Measurements from ENCODE around the gene XPO1.
"Not testable (repeated sequence)": the region's sequence is repeated elsewhere in the genome, so short reads cannot be mapped to it uniquely, and the experiment has no call there.

The XPO1 gene, protein sequence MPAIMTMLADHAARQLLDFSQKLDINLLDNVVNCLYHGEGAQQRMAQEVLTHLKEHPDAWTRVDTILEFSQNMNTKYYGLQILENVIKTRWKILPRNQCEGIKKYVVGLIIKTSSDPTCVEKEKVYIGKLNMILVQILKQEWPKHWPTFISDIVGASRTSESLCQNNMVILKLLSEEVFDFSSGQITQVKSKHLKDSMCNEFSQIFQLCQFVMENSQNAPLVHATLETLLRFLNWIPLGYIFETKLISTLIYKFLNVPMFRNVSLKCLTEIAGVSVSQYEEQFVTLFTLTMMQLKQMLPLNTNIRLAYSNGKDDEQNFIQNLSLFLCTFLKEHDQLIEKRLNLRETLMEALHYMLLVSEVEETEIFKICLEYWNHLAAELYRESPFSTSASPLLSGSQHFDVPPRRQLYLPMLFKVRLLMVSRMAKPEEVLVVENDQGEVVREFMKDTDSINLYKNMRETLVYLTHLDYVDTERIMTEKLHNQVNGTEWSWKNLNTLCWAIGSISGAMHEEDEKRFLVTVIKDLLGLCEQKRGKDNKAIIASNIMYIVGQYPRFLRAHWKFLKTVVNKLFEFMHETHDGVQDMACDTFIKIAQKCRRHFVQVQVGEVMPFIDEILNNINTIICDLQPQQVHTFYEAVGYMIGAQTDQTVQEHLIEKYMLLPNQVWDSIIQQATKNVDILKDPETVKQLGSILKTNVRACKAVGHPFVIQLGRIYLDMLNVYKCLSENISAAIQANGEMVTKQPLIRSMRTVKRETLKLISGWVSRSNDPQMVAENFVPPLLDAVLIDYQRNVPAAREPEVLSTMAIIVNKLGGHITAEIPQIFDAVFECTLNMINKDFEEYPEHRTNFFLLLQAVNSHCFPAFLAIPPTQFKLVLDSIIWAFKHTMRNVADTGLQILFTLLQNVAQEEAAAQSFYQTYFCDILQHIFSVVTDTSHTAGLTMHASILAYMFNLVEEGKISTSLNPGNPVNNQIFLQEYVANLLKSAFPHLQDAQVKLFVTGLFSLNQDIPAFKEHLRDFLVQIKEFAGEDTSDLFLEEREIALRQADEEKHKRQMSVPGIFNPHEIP (N-terminal part only)

DNA sequence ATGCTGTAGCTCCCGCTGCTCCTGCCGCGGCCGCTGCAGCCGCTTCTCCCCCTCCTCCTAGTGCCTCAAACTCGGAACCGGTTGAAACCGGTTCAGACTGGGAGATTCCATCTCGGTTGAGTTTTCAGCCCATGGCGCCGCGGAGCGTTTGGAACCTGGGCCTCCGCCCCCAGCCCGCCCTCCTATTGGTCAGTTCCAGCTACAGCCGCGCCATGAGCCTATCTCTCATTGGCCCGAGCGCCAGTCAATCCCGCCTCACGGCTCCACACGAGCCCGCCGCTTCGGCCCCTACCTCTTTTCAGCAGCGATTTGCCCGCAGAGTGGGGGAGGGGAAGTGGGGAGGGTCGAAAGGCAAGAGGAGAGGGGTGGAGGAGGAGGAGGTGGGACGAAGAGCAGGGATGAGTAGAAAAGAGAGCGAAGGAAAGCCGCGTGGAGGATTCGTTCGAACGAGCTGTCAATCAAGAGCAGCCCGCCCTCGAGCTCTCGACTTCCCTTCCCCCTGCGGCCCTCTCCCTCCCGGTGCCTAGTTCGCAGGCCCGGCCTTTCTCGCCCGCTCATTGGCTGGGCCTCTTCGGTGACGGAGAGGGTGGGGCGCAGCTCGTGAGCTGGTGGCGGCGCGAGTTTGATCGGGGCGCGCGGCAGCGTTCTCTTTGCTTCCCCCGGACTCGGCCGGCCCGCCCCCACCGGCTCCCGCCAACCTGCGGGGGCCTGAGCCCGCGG, at the start of gene XPO1:
XPO1 (minus strand) TSS at position 157 of the 720 bp plus-strand sequence. CDS start 4,459 bp downstream, outside the sequence.
- peak; percentile 97 to 99 for DNase-seq (ENCODE audit: low read depth in 1 of 2, low spot score in 1 of 2)

DNA sequence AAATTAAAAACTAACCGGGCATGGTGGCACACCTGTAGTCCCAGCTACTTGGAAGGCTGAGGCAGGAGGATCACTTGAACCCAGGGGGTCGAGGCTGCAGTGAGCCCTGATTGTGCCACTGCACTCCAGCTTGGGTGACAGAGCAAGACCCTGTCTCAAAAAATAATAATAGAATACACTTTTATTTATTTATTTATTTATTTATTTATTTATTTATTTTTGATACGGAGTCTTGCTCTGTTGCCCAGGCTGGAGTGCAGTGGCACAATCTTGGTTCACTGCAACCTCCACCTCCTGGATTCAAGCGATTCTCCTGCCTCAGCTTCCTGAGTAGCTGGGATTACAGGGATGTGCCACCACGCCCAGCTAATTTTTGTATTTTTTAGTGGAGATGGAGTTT, 48.8 kb upstream of the XPO1 start:
- DNase-seq (ENCODE audit: low read depth in 1 of 2, low spot score in 1 of 2): not testable (repeated sequence)

DNA sequence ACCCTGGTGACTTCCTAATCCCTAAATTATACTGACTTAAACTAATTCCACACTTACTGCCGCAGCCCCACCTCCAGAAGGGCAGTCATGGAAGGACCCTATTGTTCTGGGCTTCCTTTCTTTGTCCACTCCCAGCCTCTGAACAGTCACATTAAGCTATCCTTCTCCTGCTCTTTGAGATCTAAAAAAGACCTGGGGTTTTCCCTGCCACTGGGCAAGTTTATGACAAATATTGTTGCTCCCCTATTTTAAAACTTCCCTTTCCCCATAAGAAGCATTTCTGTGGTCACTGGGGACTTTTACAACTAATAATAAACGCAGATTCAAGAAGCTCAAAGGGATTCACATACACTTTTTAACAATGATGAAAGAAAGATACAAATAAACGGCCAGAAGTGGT, 47.2 kb upstream of the XPO1 start:
- DNase-seq (ENCODE audit: low read depth in 1 of 2, low spot score in 1 of 2): no peak

GRCh38 chr2:61584368-61584767, 46.2 kb upstream of the XPO1 start:
- DNase-seq (ENCODE audit: low read depth in 1 of 2, low spot score in 1 of 2): not testable (repeated sequence)

- no peak for DNase-seq (ENCODE audit: low read depth in 1 of 2, low spot score in 1 of 2)
These were observed 44.0 kb upstream of the XPO1 start for GRCh38 chr2:61582165-61582564.

- DNase-seq (ENCODE audit: low read depth in 1 of 2, low spot score in 1 of 2): no peak
These were observed 43.6 kb upstream of the XPO1 start for GRCh38 chr2:61581716-61582115.

DNA sequence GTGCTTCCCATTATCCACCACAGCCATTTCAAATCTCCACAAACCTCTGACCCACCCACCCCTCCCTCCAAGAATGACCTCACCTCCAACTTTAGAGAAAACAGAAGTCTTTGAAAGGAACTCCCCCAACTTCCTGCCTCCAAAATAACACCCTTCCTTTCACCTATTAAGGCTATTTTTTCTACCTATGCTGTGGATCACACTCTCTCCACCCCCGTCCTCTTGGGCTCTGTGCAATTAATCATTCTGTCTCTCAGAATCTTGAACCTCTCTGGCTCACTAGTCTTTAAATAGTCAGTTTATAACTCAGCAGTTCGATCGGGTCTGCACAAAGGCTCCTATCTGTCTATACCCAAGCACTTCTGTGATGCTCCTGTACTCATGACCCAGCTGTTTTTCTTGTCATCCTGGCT, 37.3 kb upstream of the XPO1 start:
- DNase-seq (ENCODE audit: low read depth in 1 of 2, low spot score in 1 of 2): no peak

GRCh38 chr2:61566566-61566965, 28.4 kb upstream of the XPO1 start:
- no peak for DNase-seq (ENCODE audit: low read depth in 1 of 2, low spot score in 1 of 2)

DNA sequence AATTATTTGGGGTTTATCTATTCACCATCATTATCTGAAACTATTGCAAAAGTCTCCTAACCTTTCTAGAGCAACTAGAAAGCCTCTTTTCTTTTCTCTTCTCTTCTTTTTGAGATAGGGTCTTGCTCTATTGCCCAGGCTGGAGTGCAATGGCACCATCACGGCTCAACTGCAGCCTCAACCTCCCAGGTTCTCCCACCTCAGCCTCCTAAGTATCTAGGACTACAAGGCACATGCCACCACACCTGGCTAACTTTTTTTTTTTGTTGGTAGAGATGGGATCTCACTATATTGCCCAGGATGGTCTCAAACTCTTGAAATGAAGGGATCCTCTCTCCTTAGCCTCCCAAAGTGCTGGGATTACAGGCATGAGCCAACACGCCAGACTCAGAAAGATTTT, 24.5 kb upstream of the XPO1 start:
- DNase-seq (ENCODE audit: low read depth in 1 of 2, low spot score in 1 of 2): no peak

GRCh38 chr2:61558160-61558559, 20.0 kb upstream of the XPO1 start:
- no peak for DNase-seq (ENCODE audit: low read depth in 1 of 2, low spot score in 1 of 2)

GRCh38 chr2:61557381-61557780, 19.2 kb upstream of the XPO1 start:
- no peak for DNase-seq (ENCODE audit: low read depth in 1 of 2, low spot score in 1 of 2)

DNA sequence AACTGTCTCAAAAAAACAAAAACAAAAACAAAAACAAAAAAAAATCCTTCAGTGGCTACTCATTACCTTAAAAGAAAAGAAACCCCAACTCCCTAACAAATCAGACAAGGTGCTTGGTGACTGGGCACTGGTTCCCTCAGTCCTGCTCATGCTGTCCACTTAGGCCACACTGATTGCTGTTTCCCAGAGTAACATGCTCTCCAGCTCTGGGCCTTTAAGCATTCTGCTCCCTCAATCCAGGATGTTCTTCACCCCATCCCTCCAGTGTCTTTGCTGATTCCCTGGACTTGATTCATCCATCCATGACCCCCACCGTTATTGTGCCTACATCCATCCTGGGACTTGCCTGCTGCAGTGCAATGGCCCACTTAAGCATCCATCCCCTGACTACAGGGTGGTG, 16.4 kb upstream of the XPO1 start:
- no peak for DNase-seq (ENCODE audit: low read depth in 1 of 2, low spot score in 1 of 2)

DNA sequence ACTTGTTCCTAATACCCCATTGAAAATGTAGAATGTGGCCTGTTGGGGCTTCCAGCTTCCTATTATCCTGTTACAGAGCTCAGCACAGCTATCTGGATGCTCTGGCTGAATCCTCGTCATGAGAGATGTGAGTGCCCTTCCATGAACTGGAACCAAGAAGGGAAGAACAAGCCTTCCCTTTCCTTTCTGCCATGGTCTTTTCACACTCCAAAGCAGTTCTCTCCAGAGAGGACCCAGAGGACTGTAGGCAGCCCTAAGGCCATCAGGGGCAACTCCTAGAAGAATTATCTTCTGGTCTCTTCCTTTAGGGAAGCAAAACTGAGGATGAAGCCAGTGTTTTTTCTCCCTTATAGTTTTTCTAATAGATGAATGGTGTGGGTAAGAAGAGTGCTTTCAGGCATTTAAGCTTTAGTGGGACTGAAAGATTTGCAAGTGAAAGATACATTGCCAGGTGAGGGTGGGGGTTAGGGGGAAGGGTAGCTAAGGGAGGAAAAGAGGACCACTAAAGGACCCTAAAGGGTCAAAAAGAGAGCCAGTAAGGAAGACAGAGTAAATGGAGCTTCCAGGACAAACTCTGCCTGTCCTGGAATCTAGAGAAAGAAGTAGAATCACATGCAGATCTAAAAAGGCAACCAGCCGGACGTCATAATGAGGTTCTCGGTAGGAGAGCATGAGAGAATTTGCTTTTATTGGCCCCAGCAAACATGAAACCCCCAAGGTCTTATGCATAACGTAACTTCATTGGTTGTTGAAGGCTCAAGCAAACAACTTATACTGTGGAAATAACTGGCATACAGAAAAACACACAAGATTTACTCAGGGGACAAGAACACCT, 12.4 kb upstream of the XPO1 start:
- DNase-seq (ENCODE audit: low read depth in 1 of 2, low spot score in 1 of 2): no peak

DNA sequence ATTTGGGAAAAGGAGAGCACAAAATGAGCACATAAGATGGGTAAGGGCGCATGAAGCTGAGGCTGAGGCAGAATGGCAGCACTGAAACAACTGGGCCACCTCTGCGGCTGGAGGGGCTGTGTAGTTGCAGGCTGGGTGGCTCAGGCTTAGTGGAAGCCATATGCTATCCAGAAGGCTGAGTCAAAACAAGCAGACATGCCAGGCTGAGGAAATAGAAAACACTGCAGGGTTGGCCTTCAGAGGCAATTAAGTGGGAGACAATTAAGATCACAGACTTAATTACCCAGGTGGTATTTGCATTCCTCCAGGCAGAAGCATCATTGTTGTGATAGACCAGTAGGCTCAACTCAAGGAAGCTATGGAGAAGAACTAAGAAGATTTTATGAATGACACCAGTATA, 11.4 kb upstream of the XPO1 start:
- DNase-seq (ENCODE audit: low read depth in 1 of 2, low spot score in 1 of 2): no peak

DNA sequence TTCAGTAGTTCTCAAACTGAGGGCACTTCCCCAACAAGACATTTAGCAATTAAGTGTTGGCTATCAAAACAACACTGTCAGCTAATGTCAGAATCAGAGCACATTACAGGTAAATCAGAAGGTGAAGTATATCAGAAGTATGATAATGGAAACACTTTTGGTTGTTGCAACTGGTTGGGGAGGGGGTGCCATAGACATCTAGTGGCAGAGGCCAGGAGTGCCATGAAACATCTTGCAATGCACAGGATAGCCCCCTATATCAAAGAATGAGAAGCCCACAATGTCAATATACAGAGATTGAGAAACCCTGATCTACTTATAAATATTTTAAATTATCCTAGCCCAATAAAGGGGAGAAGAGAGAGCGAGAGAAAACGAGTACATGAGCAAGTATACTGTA, 4.9 kb upstream of the XPO1 start:
- no peak for DNase-seq (ENCODE audit: low read depth in 1 of 2, low spot score in 1 of 2)

GRCh38 chr2:61540167-61540566, 2.0 kb upstream of the XPO1 start:
- DNase-seq (ENCODE audit: low read depth in 1 of 2, low spot score in 1 of 2): not testable (repeated sequence)

DNA sequence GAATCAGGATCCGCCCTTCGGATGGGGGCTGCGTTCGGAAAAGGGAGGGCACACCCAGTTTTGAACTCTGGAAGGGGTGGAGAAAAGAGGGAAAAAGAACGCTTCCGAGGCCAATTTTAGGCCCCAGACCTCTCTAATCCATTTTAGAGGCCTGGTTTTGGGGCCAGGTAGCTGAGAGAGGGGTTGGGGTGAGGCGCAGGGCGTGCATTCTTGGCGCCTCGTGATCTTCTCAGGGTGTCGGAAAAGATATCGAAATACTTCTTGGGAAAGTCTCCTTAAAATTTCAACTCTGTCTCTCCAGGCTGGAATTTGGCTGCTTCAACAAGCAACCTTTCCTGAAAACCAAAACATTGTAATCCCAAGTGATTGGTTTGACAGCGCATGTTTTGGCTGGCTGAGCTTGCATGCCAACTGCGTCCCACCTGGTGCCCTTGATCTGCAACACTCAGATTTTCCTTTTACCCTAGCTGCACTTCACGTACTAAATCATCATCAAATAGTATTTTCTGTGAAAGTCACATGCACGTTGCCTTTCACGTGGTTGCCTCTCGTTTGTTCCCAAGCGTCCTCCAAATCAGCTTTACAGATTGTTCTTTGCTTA, 864 bp upstream of the XPO1 start:
- peak; percentile 21 to 63 for DNase-seq (ENCODE audit: low read depth in 1 of 2, low spot score in 1 of 2)

- DNase-seq (ENCODE audit: low read depth in 1 of 2, low spot score in 1 of 2): no peak
These were observed 281 bp downstream of the XPO1 start for GRCh38 chr2:61537950-61538199.

- peak in 1 of 2 donors; percentile 28 for DNase-seq (ENCODE audit: low read depth in 1 of 2, low spot score in 1 of 2)
These were observed 743 bp downstream of the XPO1 start for GRCh38 chr2:61537277-61537949.

Data from activated CD4-positive, alpha-beta T cell treated with anti-CD3 and anti-CD28 coated beads, Interleukin-2, amount 50 U/mL, for 24 hours (primary cell).